Ascending aorta (tissue), 2 donors: ENCODE measurements around the gene INVS. TPM values are rescaled to one million over a fixed set of nuclear protein-coding genes. Genes with fewer than 3 reads are reported as not detected.
"Not testable (repeated sequence)": the region's sequence is repeated elsewhere in the genome, so short reads cannot be mapped to it uniquely, and the experiment has no call there.

Source experiments
- DNase-seq, 2 donors: peaks; one replicate each; pipeline ENCODE4 v3.0.0-alpha.2; 2019; ENCODE audit warnings: low spot score in 2 of 2
- H3K27ac ChIP-seq, 2 donors: fragments of 200-600 bp; sonication (generic); one replicate each; pipeline ENCODE4 v1.5.1; 2016 to 2017; ENCODE audit warnings: mild to moderate bottlenecking in 1 of 2
- H3K27me3 ChIP-seq: fragments of 200-600 bp; sonication (generic); one replicate; pipeline ENCODE4 v1.5.1; 2017
- H3K36me3 ChIP-seq, 2 donors: fragments of 200-600 bp; sonication (generic); one replicate each; pipeline ENCODE4 v1.5.1; 2016
- H3K4me1 ChIP-seq, 2 donors: fragments of 200-600 bp; sonication (generic); one replicate each; pipeline ENCODE4 v1.5.1; 2016 to 2017; ENCODE audit warnings: mild to moderate bottlenecking in 1 of 2
- H3K4me3 ChIP-seq, 2 donors: fragments of 200-600 bp; sonication (generic); one replicate each; pipeline ENCODE4 v1.5.1; 2016 to 2017; ENCODE audit warnings: mild to moderate bottlenecking in 1 of 2
- H3K9me3 ChIP-seq, 2 donors: fragments of 200-600 bp; sonication (generic); one replicate each; pipeline ENCODE4 v1.5.1; 2016
- intact Hi-C: fragments of 100-400 bp; cut with DNase I; formaldehyde crosslinking; loops from one replicate; pipeline ENCODE4 v1.15.1; 2023
- total RNA-seq: library from RNA; depleted of rRNA; stranded (reverse); fragments of >200 nt; gene quantifications from one replicate; pipeline ENCODE4 v1.1.0, GENCODE V29; 2016
- TF ChIP-seq, protein P1 (sequence below), 3 experiments: fragments of 200-600 bp in 2 of 3; fragments of 450-650 bp in 1 of 3; sonication (generic) in 2 of 3; IDR thresholded peaks; one replicate each; pipeline ENCODE4 v1.5.1; 2016 to 2019; ENCODE audit warnings: antibody characterized with exemption in 3 of 3, mild to moderate bottlenecking in 1 of 3, moderate library complexity in 1 of 3

INVS gene
- total RNA-seq, 1 donor from 2014 or later, result 8.5 TPM

DNA sequence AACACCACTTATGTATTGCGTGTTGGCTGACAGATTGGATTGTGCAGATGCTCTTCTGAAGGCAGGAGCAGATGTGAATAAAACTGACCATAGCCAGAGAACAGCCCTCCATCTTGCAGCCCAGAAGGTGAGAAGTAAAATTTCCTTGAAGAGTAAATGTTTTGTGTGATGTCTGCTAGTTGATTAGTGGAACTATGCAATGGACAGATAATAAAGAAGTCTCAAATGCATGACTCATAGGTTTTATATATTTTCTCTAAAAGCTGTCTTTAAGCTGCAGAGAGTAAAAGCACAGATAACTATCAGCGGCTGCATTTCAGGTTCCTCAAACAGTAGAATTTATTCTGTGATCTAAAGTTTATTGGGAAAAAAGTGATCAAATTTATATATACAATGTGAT, 27.4 kb downstream of the INVS start:
- H3K4me1 ChIP-seq, result no peaks in the 10 kb centered on the region
- TF ChIP-seq, protein P1, sequence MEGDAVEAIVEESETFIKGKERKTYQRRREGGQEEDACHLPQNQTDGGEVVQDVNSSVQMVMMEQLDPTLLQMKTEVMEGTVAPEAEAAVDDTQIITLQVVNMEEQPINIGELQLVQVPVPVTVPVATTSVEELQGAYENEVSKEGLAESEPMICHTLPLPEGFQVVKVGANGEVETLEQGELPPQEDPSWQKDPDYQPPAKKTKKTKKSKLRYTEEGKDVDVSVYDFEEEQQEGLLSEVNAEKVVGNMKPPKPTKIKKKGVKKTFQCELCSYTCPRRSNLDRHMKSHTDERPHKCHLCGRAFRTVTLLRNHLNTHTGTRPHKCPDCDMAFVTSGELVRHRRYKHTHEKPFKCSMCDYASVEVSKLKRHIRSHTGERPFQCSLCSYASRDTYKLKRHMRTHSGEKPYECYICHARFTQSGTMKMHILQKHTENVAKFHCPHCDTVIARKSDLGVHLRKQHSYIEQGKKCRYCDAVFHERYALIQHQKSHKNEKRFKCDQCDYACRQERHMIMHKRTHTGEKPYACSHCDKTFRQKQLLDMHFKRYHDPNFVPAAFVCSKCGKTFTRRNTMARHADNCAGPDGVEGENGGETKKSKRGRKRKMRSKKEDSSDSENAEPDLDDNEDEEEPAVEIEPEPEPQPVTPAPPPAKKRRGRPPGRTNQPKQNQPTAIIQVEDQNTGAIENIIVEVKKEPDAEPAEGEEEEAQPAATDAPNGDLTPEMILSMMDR (IDR thresholded peaks at IDR 0.05), result no peak
- H3K9me3 ChIP-seq, result no peaks in the 10 kb centered on the region
- no peak for DNase-seq
- no peak overlapping the region for H3K4me3 ChIP-seq
- H3K27me3 ChIP-seq, result no peaks in the 10 kb centered on the region
- H3K27ac ChIP-seq, result no peak overlapping the region
- H3K36me3 ChIP-seq, result peaks cover 0 to 17% of the 10 kb centered on the region in 2 donors
- intact Hi-C loops, result no loop called here

DNA sequence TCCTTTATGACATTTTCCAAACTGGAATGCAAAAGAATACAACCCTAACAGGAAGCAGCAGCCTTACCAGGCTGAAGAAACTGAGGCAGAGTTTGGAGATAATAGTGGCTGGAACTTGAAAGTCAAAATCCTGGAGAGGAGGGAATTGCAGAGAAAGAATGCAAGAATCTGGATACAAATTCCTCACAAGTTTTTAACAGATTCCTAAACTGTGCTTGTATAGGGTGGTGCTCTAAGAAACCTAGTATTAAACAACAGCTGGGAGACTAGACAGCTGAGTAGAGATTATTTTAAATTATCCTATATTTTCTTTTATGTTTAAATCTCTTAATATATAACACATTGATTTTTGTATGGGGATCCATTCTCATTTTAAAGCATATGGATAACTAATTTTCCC, 30.7 kb downstream of the INVS start:
- no peak for DNase-seq
- Histone ChIP-seq H3K27me3 (no peaks in the 10 kb centered on the region), H3K36me3 (peaks cover 0 to 26% of the 10 kb centered on the region in 2 donors)

DNA sequence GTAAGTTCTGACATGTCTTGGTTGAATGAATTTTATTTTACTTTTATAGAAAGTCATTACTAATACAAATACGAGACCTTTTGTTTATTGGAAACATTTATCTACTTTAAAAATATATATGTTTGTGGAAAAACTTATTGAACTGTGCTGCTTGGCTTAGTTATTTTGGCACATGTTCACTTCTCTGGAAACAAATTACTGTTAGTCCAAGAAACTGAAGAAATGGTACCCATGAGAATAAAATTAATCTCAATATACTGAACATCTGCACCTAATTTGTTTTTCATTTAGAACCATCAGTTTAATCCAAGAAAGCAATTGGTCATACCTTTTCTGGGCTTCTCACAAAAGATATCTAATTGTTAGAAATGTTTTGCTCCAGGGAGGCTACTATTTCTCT, 32.2 kb downstream of the INVS start:
- TF ChIP-seq, protein P1 (IDR thresholded peaks at IDR 0.05), result no peak
- Histone ChIP-seq H3K4me1 (no peaks in the 10 kb centered on the region), H3K27me3 (no peaks in the 10 kb centered on the region), H3K27ac (no peak overlapping the region), H3K9me3 (no peaks in the 10 kb centered on the region), H3K36me3 (peaks cover 0 to 26% of the 10 kb centered on the region in 2 donors), H3K4me3 (no peak overlapping the region)
- intact Hi-C loops, result no loop called here
- DNase-seq, result no peak

More for the DNA sequence above, 30.7 kb downstream of the INVS start:
- Histone ChIP-seq H3K27ac (no peak overlapping the region), H3K4me3 (no peak overlapping the region), H3K4me1 (no peaks in the 10 kb centered on the region), H3K9me3 (no peaks in the 10 kb centered on the region)
- TF ChIP-seq, protein P1 (IDR thresholded peaks at IDR 0.05), result no peak
- intact Hi-C loops, result no loop called here

DNA sequence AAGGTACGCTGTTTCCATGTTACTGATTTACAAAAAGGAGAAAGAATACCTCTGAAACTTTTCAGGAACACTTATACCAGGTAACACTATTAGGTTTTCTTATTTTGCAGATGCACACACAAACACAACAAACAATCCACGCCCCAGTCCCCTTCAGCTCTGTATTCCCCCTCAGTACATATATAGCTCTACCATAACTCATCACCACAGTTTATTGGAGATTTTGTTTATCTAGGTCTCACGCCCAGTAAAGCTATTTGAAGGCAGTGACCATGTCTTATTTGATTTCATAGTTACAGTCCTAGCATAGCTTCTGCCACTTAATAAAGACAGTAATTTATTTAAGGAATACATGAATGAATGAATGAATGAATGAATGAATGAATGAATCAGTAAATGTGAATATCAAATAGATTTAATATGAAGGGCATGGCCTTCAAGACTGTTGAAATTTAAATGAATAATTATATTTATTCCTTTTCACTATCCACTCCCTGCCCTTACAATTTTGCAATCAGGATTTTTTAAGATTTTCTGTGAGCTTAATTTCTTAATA, 32.9 kb downstream of the INVS start:
- no peaks in the 10 kb centered on the region for H3K9me3 ChIP-seq
- TF ChIP-seq, protein P1 (IDR thresholded peaks at IDR 0.05), result no peak
- intact Hi-C loops, result no loop called here
- no peak for DNase-seq
- no peaks in the 10 kb centered on the region for H3K4me1 ChIP-seq
- H3K36me3 ChIP-seq, result peaks cover 0 to 20% of the 10 kb centered on the region in 2 donors
- no peaks in the 10 kb centered on the region for H3K27me3 ChIP-seq
- H3K27ac ChIP-seq, result no peak overlapping the region
- H3K4me3 ChIP-seq, result no peak overlapping the region

DNA sequence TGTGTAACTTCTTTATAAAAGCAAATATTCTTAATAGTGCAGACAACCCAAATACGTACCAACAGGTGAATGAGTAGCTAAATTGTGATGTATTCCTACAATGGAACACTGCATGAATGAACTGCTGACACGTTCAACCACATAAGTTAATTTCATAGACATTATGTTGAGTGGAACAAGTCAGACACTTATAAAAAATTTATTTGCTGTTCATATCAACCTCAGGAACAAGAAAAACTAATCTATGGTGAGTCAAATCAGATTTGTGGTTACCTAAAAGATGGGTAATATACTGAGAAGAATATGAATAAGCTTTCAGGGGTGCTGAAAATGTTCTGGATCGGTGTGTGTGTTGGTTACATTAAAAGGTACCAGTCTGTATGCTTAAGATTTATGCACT, 35.7 kb downstream of the INVS start:
- Histone ChIP-seq H3K27ac (no peak overlapping the region), H3K36me3 (peaks cover 0 to 14% of the 10 kb centered on the region in 2 donors), H3K9me3 (no peaks in the 10 kb centered on the region), H3K4me3 (no peak overlapping the region), H3K4me1 (no peaks in the 10 kb centered on the region), H3K27me3 (no peaks in the 10 kb centered on the region)
- TF ChIP-seq, protein P1 (IDR thresholded peaks at IDR 0.05), result no peak
- no peak for DNase-seq
- intact Hi-C loops, result no loop called here

DNA sequence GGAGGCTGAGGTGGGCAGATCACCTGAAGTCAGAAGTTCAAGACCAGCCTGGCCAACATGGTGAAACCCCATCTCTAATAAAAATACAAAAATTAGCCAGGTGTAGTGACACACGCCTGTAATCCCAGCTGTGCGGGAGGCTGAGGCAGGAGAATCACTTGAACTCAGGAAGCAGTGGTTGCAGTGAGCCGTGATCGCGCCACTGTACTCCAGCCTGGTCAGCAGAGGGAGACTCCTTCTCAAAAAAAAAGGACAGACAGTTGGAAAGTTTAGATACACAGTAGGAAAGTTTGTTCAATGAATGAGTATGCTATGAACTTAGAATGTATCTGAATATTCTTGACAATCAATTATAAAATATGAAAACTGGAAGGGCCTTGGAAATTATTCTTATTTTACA, 37.8 kb downstream of the INVS start:
- H3K27ac ChIP-seq, DNase-seq, intact Hi-C loops, H3K4me3 ChIP-seq, H3K27me3 ChIP-seq, H3K9me3 ChIP-seq, H3K36me3 ChIP-seq, H3K4me1 ChIP-seq: not testable (repeated sequence)

DNA sequence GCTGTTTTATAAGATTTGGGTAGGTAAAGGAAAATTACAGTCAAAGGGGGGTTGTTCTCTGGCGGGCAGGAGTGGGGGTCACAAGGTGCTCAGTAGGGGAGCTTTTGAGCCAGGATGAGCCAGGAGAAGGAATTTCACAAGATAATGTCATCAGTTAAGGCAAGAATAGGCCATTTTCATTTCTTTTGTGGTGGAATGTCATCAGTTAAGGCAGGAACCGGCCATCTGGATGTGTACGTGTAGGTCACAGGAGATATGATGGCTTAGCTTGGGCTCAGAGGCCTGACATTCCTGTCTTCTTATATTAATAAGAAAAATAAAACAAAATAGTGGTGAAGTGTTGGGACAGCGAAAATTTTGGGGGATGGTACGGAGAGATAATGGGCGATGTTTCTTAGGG, 41.3 kb downstream of the INVS start:
- H3K4me3 ChIP-seq, H3K27ac ChIP-seq, H3K4me1 ChIP-seq, H3K27me3 ChIP-seq, H3K9me3 ChIP-seq, H3K36me3 ChIP-seq, DNase-seq, intact Hi-C loops: not testable (repeated sequence)

DNA sequence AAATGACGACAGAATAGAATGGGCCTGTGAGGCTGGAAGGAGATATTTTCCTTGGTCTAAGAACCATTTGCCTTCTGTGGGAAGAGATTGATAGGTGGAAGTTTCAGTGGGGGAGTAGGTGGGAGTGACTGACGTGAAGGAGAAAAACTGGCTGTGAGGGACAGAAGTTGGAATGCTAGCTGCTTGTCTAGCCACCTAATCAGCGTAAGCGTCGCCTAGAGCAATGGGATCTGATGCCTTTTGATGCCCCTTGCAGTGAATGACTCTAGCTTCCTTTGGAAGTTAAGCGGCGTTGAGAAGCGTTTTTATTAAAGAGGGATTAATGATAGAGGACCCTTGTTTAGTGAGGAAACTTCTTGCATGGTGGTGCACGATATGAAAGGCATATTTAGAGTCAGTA, 42.8 kb downstream of the INVS start:
- H3K4me3 ChIP-seq, H3K9me3 ChIP-seq, H3K4me1 ChIP-seq, intact Hi-C loops, DNase-seq, H3K36me3 ChIP-seq, H3K27me3 ChIP-seq, H3K27ac ChIP-seq: not testable (repeated sequence)

DNA sequence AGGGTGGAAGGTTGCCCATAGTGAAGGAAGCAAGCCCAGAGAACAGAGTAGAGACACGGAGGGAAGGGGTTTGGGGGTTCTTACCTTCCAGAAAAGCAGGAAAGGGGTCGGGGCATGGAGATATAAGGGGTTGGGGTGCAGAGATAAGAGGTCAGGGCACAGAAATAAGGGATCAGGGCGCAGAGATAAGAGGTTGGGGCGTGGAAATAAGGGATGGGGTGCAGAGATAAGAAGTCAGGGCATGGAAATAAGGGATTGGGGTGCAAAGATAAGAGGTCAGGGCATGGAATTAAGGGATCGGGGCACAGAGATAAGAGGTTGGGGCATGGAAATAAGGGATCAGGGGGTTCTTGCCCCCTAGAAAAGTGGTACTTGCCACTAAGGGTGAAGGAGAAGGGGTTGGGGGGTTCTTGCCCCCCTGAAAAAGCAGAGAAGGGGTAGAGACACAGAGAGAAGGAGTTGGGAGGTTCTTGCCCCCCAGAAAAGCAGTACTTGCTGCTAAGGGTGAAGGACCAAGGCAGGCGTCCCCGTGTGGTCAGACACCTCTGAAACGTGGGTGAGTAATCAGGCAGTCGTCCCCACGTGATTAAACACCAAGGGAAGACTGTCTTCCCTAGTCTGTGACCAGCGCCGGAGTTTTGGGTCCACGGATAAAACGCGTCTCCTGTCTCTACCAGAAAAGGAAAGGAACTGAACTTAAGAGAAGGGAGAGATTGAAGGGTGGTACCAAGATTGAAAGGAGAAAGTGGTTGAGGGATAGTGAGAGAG, 46.3 kb downstream of the INVS start:
- H3K9me3 ChIP-seq, H3K27ac ChIP-seq, intact Hi-C loops, H3K4me3 ChIP-seq, H3K36me3 ChIP-seq, H3K27me3 ChIP-seq, H3K4me1 ChIP-seq, DNase-seq: not testable (repeated sequence)
